K562 (cell line): ENCODE data around the gene RSPH3. TPM values are rescaled to one million over a fixed set of nuclear protein-coding genes. Genes with fewer than 3 reads are reported as not detected.

Source experiments
- ATAC-seq: fragments of 200-7000 bp; cut with Tn5 transposase; 3 replicates; pipeline ENCODE4 v1.9.1; 2020; ENCODE audit warnings: moderate library complexity
- BruUV-seq: library from RNA; stranded (reverse); fragments of 400-500 nt; replicated peaks from 2 replicates; lab custom pipeline; 2021; lab: Mats Ljungman, UMichigan
- CTCF ChIA-PET: fragments of 300-600 bp; formaldehyde crosslinking; extraction: SDS; loops from one replicate; lab custom pipeline; 2021; ENCODE audit warnings: low intra/inter-chr PET ratio; lab: Yijun Ruan, JAX
- POLR2A ChIA-PET: fragments of 300-600, 350-650 bp; sonication (Branson Sonifier 250); formaldehyde crosslinking; extraction: SDS; loops from one replicate; lab custom pipeline; 2021; ENCODE audit warnings: antibody characterized with exemption, inconsistent platforms; lab: Yijun Ruan, JAX
- DNase-seq, 4 experiments: peaks; one replicate each; pipeline versions ENCODE4 v3.0.0 to v3.0.0-alpha.2; 2011 to 2018; ENCODE audit warnings: low spot score in 3 of 4, mixed read lengths in 3 of 4; ENCODE audit errors: extremely low read depth in 1 of 4
- FAIRE-seq: peaks from 2 replicates; lab custom pipeline; 2011; peaks lifted over from hg19 to GRCh38; lab: Jason Lieb, UNC
- H2AFZ ChIP-seq: 2 replicates; pipeline ENCODE4 v1.6.0; 2011; ENCODE audit warnings: low read depth, low read length, control low read depth, inconsistent platforms
- H3K27ac ChIP-seq: fragments of 200-600 bp; 3 replicates; pipeline ENCODE4 v1.8.0; 2011; ENCODE audit warnings: low read depth, mild to moderate bottlenecking, control low read depth, inconsistent platforms, low read length, moderate library complexity, mixed read lengths; ENCODE audit errors: extremely low read depth
- H3K27me3 ChIP-seq, 2 experiments: fragments of 300-600 bp in 1 of 2; 2 replicates in 1 of 2; 3 replicates in 1 of 2; pipeline versions ENCODE4 v1.6.0 to v1.8.0; 2011; ENCODE audit warnings: inconsistent platforms in 2 of 2, low read length in 2 of 2, mild to moderate bottlenecking in 1 of 2, mixed read lengths in 1 of 2, moderate library complexity in 1 of 2; ENCODE audit not compliant: control insufficient read depth in 2 of 2, insufficient read depth in 2 of 2
- H3K36me3 ChIP-seq: fragments of 300-600 bp; 3 replicates; pipeline ENCODE4 v1.8.0; 2011; ENCODE audit warnings: mild to moderate bottlenecking, low read length, inconsistent platforms; ENCODE audit not compliant: control insufficient read depth, insufficient read depth
- H3K4me1 ChIP-seq, 2 experiments: fragments of 200-600 bp in 1 of 2; replicated peaks in 1 of 2; 2 replicates in 1 of 2; 3 replicates in 1 of 2; pipeline versions ENCODE4 v1.5.1 to v1.8.0; 2011; ENCODE audit warnings: inconsistent platforms in 2 of 2, low read length in 2 of 2, mild to moderate bottlenecking in 1 of 2, mixed read lengths in 1 of 2, moderate library complexity in 1 of 2; ENCODE audit not compliant: control insufficient read depth in 2 of 2, insufficient read depth in 2 of 2
- H3K4me2 ChIP-seq: 2 replicates; pipeline ENCODE4 v1.6.1; 2011; ENCODE audit warnings: low read length, control low read depth, inconsistent platforms, mixed read lengths; ENCODE audit not compliant: insufficient read depth
- H3K4me3 ChIP-seq: fragments of 200-600 bp; sonication (generic), shearing (Covaris generic); 2 replicates; pipeline ENCODE4 v1.5.1; 2016; ENCODE audit warnings: control low read depth, inconsistent platforms
- H3K79me2 ChIP-seq: fragments of 200-600 bp; 3 replicates; pipeline ENCODE4 v1.8.0; 2011; ENCODE audit warnings: low read length, inconsistent platforms; ENCODE audit not compliant: control insufficient read depth, insufficient read depth
- H3K9ac ChIP-seq, 2 experiments: 2 replicates each; pipeline versions ENCODE4 v1.6.0 to v1.6.1; 2011; ENCODE audit warnings: low read depth in 2 of 2, low read length in 2 of 2, control low read depth in 1 of 2, inconsistent platforms in 1 of 2, mild to moderate bottlenecking in 1 of 2, mixed read lengths in 1 of 2; ENCODE audit not compliant: insufficient read depth in 1 of 2
- H3K9me1 ChIP-seq: one replicate; pipeline ENCODE4 v1.6.0; 2011; ENCODE audit warnings: inconsistent platforms, mild to moderate bottlenecking, low read length, moderate library complexity; ENCODE audit not compliant: control insufficient read depth, insufficient read depth
- H3K9me3 ChIP-seq: replicated peaks from 2 replicates; pipeline ENCODE4 v1.5.1; 2011; ENCODE audit warnings: low read depth, low read length, inconsistent platforms; ENCODE audit not compliant: control insufficient read depth, insufficient read depth
- H4K20me1 ChIP-seq: replicated peaks from 2 replicates; pipeline ENCODE4 v1.6.1; 2011; ENCODE audit warnings: low read length, inconsistent platforms, mixed read lengths; ENCODE audit not compliant: control insufficient read depth, insufficient read depth
- BMI1 ChIP-seq: fragments of 150-350 bp; IDR thresholded peaks from 2 replicates; pipeline ENCODE4 v1.6.1; 2014; ENCODE audit warnings: low read length
- CBX3 ChIP-seq, 2 experiments: IDR thresholded peaks; 1 replicate in 1 of 2; 2 replicates in 1 of 2; pipeline ENCODE4 v1.6.1; 2012; ENCODE audit warnings: inconsistent platforms in 2 of 2, low read length in 2 of 2, borderline replicate concordance in 1 of 2, control low read depth in 1 of 2
- HDAC6 ChIP-seq: IDR thresholded peaks from 2 replicates; pipeline ENCODE4 v1.6.1; 2012; ENCODE audit warnings: low read depth, mild to moderate bottlenecking, control low read depth, inconsistent platforms, low read length, moderate library complexity
- HDAC8 ChIP-seq: fragments of 450-650 bp; IDR thresholded peaks from 2 replicates; pipeline ENCODE4 v1.6.1; 2016; ENCODE audit warnings: mild to moderate bottlenecking, missing genetic modification characterization, moderate library complexity, missing compliant biosample characterization
- HEY1 ChIP-seq: fragments of 250-450 bp; sonication (Bioruptor Pico); IDR thresholded peaks from 2 replicates; pipeline ENCODE4 v1.5.0; 2020; ENCODE audit warnings: mild to moderate bottlenecking, moderate library complexity, borderline replicate concordance
- HSF4 ChIP-seq: fragments of 250-450 bp; sonication (Bioruptor Pico); IDR thresholded peaks from 2 replicates; pipeline ENCODE4 v2.1.2; 2022; ENCODE audit warnings: mild to moderate bottlenecking, moderate library complexity, borderline replicate concordance
- IFI16 ChIP-seq: fragments of 250-450 bp; sonication (Bioruptor Pico); IDR thresholded peaks from 2 replicates; pipeline ENCODE4 v2.1.2; 2022; ENCODE audit warnings: mild to moderate bottlenecking, inconsistent platforms
- MTF1 ChIP-seq: fragments of 250-450 bp; sonication (Bioruptor Pico); IDR thresholded peaks from 2 replicates; pipeline ENCODE4 v1.9.0; 2021; ENCODE audit warnings: moderate library complexity, mild to moderate bottlenecking, inconsistent platforms, borderline replicate concordance
- NCOA6 ChIP-seq: fragments of 450-650 bp; IDR thresholded peaks from 2 replicates; pipeline ENCODE4 v1.6.1; 2017; ENCODE audit warnings: mild to moderate bottlenecking
- RBM22 ChIP-seq: fragments of 200-400 bp; formaldehyde crosslinking; IDR thresholded peaks from 2 replicates; pipeline ENCODE4 v1.6.1; 2018; ENCODE audit warnings: low read length, low read depth; ENCODE audit not compliant: poor library complexity, severe bottlenecking
- RFX1 ChIP-seq: fragments of 450-650 bp; IDR thresholded peaks from 2 replicates; pipeline ENCODE4 v1.6.1; 2016; ENCODE audit warnings: mild to moderate bottlenecking, moderate library complexity
- SMARCA5 ChIP-seq: fragments of 450-650 bp; IDR thresholded peaks from 2 replicates; pipeline ENCODE4 v1.6.1; 2016
- SRSF3 ChIP-seq: fragments of 200-400 bp; formaldehyde crosslinking; IDR thresholded peaks from 2 replicates; pipeline ENCODE4 v1.6.1; 2016; ENCODE audit warnings: mild to moderate bottlenecking, low read length, moderate library complexity; ENCODE audit not compliant: insufficient read depth
- TOE1 ChIP-seq, 2 experiments: fragments of 450-650 bp in 1 of 2; sonication (generic) in 1 of 2; formaldehyde crosslinking in 1 of 2; IDR thresholded peaks; 2 replicates each; pipeline versions ENCODE4 v1.7.1 to v1.8.0; 2016 to 2022; ENCODE audit warnings: borderline replicate concordance in 2 of 2, mild to moderate bottlenecking in 2 of 2, antibody characterized with exemption in 1 of 2, inconsistent platforms in 1 of 2, low read depth in 1 of 2, missing genetic modification reagents in 1 of 2, moderate library complexity in 1 of 2
- YBX1 ChIP-seq: fragments of 450-650 bp; IDR thresholded peaks from 2 replicates; pipeline ENCODE4 v1.7.1; 2016; ENCODE audit warnings: mild to moderate bottlenecking
- ZFP36 ChIP-seq: fragments of 150-350 bp; IDR thresholded peaks from 2 replicates; pipeline ENCODE4 v1.6.1; 2018; ENCODE audit warnings: low read length, low read depth; ENCODE audit not compliant: partially characterized antibody
- ZFPM2 ChIP-seq: fragments of 250-450 bp; sonication (Bioruptor Pico); IDR thresholded peaks from 2 replicates; pipeline ENCODE4 v1.5.1; 2022; ENCODE audit warnings: mild to moderate bottlenecking
- WGBS: fragments of 100-300 bp; shearing (Covaris generic); methylation state at CpG from one replicate; pipeline ENCODE4 v1.1.6; 2016; ENCODE audit warnings: low coverage, mixed read lengths; ENCODE audit not compliant: insufficient coverage; ENCODE audit errors: missing lambda C conversion rate; 5-methylcytosine and 5-hydroxymethylcytosine counted together
- in situ Hi-C: fragments of 300-500 bp; cut with MboI; formaldehyde crosslinking; loops from 4 replicates; pipeline ENCODE4 v1.15.0; 2018; ENCODE audit warnings: inconsistent platforms, mixed read lengths
- intact Hi-C: fragments of 100-400 bp; cut with micrococcal nuclease; formaldehyde crosslinking; loops from 2 replicates; pipeline ENCODE4 v1.14.2; 2022
- polyA plus RNA-seq, 8 experiments: library from polyadenylated mRNA; depleted of rRNA in 4 of 8; stranded (reverse) in 5 of 8; unstranded in 3 of 8; fragments of >200 nt; fragmentation: Nextera tagmentation in 2 of 8; fragmentation: Illumina TruSeq in 1 of 8; extraction: Ambion mirVana in 2 of 8; extraction: Trizol in 1 of 8; gene quantifications; 2 replicates each; pipeline versions ENCODE4 v1.2.1 to v1.2.3, GENCODE V29; 2011 to 2014; ENCODE audit warnings: inconsistent platforms in 1 of 8, missing spikeins in 1 of 8
- total RNA-seq, 7 experiments: library from RNA; depleted of rRNA in 6 of 7; stranded (reverse); fragments of >200 nt in 6 of 7; fragmentation: Illumina TruSeq in 2 of 7; extraction: Trizol in 2 of 7; gene quantifications; 2 replicates each; pipeline versions ENCODE4 v1.2.1 to v1.2.3, GENCODE V29; 2011 to 2021; ENCODE audit warnings: low replicate concordance in 1 of 7
- TF ChIP-seq, protein P1 (sequence below): fragments of 450-650 bp; formaldehyde crosslinking; IDR thresholded peaks from 2 replicates; pipeline ENCODE4 v1.4.0; 2020; ENCODE audit warnings: mild to moderate bottlenecking, moderate library complexity
- TF ChIP-seq, protein P2 (sequence below): fragments of 250-450 bp; sonication (Bioruptor Pico); IDR thresholded peaks from 2 replicates; pipeline ENCODE4 v1.5.0; 2020; ENCODE audit warnings: mild to moderate bottlenecking

The RSPH3 gene
- total and polyA plus RNA-seq, 9 of the 15 experiments (the other 6 are each of a cell fraction or from before 2014, with no cell fraction given): 0.52 to 2.9 (median 1.5) TPM

DNA sequence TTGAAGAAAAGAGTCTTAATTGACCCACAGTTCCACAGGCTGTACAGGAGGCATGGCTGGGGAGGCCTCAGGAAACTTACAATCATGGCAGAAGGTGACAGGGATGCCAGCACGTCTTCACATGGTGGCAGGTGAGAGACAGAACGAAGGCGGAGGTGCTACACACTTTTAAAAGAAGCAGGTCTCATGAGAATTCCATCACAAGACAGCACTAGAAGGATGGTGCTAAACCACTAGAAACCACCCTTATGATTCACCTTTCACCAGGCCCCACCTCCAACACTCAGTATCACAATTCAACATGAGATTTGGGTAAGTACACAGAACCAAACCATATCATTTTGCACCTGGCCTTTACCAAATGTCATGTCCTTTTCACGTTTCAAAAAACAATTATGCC, 23.9 kb upstream of the RSPH3 start (continued):
- TF ChIP-seq, protein P1, sequence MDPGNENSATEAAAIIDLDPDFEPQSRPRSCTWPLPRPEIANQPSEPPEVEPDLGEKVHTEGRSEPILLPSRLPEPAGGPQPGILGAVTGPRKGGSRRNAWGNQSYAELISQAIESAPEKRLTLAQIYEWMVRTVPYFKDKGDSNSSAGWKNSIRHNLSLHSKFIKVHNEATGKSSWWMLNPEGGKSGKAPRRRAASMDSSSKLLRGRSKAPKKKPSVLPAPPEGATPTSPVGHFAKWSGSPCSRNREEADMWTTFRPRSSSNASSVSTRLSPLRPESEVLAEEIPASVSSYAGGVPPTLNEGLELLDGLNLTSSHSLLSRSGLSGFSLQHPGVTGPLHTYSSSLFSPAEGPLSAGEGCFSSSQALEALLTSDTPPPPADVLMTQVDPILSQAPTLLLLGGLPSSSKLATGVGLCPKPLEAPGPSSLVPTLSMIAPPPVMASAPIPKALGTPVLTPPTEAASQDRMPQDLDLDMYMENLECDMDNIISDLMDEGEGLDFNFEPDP (CRISPR knock-in tag): no peak
- TF ChIP-seq RBM22: no peak
- no peak for TF ChIP-seq BMI1
- TF ChIP-seq HEY1: no peak
- no peak for TF ChIP-seq SRSF3
- no peak for TF ChIP-seq HDAC6
- TF ChIP-seq RFX1: no peak
- no peak for TF ChIP-seq ZFP36

DNA sequence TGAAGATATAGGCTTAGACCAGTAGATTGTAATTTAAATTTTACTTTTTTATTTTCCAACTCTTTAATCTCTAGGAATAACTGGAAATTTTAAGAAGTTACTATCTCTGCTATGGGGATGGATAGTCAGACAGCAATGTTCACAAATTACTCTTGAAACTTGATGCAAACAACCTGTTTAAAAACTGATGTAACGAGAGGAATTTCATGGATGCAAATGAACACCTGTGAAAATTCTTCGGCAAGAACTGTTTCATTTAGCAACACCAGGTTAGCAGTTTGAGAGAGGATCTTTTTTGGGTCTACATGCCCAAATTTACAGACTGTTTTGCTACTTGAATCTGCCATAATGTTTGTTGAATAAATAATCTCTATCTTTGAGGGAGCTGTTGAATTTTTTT, 20.0 kb upstream of the RSPH3 start:
- H3K36me3 ChIP-seq: no peaks in the 10 kb centered on the region
- H2AFZ ChIP-seq: no peak overlapping the region
- peaks cover 0 to 10% of the 10 kb centered on the region in 2 experiments; a peak in 3 of 5 replicates for H3K27me3 ChIP-seq
- ChIA-PET CTCF (no interaction called here), POLR2A (interaction anchor here (0.7 kb wide), 1 partner anchor 645 kb away, joined by 3 read pairs; no protein-coding TSS in a partner anchor)
- BruUV-seq: no TSS peak
- DNase-seq (no peak), FAIRE-seq (no peak), ATAC-seq (no peak)
- TF ChIP-seq HDAC8 (no peak), MTF1 (CRISPR knock-in tag) (no peak), HSF4 (CRISPR knock-in tag) (no peak), SMARCA5 (no peak), CBX3 (IDR thresholded peaks at IDR 0.05; ENCODE audit: borderline replicate concordance in 1 of 2, low read length in 2 of 2) (no peak), TOE1 (IDR thresholded peaks at IDR 0.05; ENCODE audit: borderline replicate concordance) (no peak), TOE1 (CRISPR knock-in tag; IDR thresholded peaks at IDR 0.05; ENCODE audit: borderline replicate concordance, low read depth) (no peak), ZFPM2 (no peak), IFI16 (CRISPR knock-in tag) (no peak), NCOA6 (no peak), YBX1 (no peak), SRSF3 (no peak)
- TF ChIP-seq, protein P2, sequence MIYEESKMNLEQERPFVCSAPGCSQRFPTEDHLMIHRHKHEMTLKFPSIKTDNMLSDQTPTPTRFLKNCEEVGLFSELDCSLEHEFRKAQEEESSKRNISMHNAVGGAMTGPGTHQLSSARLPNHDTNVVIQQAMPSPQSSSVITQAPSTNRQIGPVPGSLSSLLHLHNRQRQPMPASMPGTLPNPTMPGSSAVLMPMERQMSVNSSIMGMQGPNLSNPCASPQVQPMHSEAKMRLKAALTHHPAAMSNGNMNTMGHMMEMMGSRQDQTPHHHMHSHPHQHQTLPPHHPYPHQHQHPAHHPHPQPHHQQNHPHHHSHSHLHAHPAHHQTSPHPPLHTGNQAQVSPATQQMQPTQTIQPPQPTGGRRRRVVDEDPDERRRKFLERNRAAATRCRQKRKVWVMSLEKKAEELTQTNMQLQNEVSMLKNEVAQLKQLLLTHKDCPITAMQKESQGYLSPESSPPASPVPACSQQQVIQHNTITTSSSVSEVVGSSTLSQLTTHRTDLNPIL (CRISPR knock-in tag): no peak
- H3K9me1 ChIP-seq: no peaks in the 10 kb centered on the region
- in situ Hi-C loops (no loop called here), intact Hi-C loops (no loop called here)
- H3K79me2 ChIP-seq: no peaks in the 10 kb centered on the region
- H3K27ac ChIP-seq: no peak overlapping the region
- WGBS: 18% methylated on average over 2 of the region's 2 CpGs
- no peak overlapping the region for H3K4me2 ChIP-seq
- H4K20me1 ChIP-seq: no peaks in the 10 kb centered on the region
- no peak overlapping the region for H3K4me3 ChIP-seq
- no peaks in the 10 kb centered on the region for H3K4me1 ChIP-seq
- H3K9me3 ChIP-seq: no peaks in the 10 kb centered on the region; the same call in 1 of the 2 replicates
- no peak overlapping the region for H3K9ac ChIP-seq
